Hematopoietic multipotent progenitor cell (in vitro differentiated cells): ENCODE measurements around the gene ALG9. TPM values are rescaled to one million over a fixed set of nuclear protein-coding genes. Genes with fewer than 3 reads are reported as not detected.
A peak's percentile ranks its signal among the peaks of the same experiment; 100 is the strongest.
"Not testable (repeated sequence)": the region's sequence is repeated elsewhere in the genome, so short reads cannot be mapped to it uniquely, and the experiment has no call there.

Experiments used
- DNase-seq, 3 donors: peaks; one replicate each; pipeline ENCODE4 v3.0.0-alpha.2; 2011 to 2015; ENCODE audit warnings: low read depth in 2 of 3, low spot score in 2 of 3
- total RNA-seq: library from RNA; depleted of rRNA; stranded (reverse); fragments of >200 nt; gene quantifications from one replicate; pipeline ENCODE4 v1.2.3, GENCODE V29; 2012

The ALG9 gene
- total RNA-seq, 1 donor = 27.7 TPM

DNA sequence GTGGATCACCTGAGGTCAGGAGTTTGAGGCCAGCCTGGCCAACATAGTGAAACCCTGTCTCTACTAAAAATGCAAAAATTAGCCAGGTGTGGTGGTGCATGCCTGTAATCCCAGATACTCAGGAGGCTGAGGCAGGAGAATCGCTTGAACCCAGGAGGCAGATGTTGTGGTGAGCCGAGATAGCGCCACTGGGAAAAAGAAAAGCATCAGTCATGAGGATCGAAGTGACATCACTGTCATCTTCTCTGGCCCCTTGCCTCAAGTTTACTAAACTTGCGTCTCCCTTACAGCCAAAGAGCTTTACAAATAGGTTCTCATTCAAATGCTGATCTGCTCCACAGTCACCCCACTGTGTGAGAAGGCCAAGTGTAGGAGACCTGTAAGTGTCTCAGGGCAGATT, 100.2 kb downstream of the ALG9 start:
- not testable (repeated sequence) for DNase-seq

DNA sequence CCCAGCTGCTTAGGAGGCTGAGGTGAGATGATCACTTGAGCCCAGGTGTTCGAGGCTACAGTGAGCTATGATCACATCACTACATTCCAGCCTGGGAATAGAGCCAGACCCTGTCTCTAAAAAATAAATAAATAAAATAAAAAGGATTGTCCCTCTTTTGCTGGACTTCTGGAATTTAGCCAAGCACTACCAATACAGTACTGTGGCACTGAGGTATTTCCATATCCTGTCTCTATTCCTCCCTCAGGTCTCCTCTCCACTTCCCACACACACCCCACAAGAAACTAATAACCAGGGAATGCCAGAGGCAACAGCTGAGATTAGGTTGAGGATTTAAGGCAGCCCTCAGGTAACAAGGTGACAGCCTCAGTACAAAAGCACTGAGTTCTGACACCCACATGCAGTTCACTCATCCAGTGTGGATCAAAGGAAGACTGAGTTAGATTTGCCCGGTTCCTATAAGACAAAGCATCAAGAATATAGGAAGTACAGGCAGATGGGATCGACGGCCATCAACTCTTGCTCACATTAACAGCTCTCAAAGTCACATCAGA, 100.7 kb downstream of the ALG9 start:
- DNase-seq = no peak

DNA sequence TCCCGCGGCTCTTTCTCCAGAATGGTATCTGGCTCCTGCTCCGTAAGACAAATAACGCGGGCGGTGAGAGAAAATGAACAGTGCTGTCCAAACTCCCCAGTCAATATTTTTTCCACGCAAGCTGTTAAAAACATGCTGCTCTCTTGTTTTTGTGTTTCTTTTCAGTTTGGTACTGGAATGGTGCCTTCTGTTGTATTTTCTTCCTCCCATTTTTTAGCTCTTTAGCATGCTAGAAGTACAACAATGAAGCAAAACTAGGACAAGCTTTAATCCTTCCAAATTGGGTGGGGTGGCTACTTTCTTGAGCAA, 104.6 kb downstream of the ALG9 start:
- peak in 1 of 3 donors; percentile 7 for DNase-seq

DNA sequence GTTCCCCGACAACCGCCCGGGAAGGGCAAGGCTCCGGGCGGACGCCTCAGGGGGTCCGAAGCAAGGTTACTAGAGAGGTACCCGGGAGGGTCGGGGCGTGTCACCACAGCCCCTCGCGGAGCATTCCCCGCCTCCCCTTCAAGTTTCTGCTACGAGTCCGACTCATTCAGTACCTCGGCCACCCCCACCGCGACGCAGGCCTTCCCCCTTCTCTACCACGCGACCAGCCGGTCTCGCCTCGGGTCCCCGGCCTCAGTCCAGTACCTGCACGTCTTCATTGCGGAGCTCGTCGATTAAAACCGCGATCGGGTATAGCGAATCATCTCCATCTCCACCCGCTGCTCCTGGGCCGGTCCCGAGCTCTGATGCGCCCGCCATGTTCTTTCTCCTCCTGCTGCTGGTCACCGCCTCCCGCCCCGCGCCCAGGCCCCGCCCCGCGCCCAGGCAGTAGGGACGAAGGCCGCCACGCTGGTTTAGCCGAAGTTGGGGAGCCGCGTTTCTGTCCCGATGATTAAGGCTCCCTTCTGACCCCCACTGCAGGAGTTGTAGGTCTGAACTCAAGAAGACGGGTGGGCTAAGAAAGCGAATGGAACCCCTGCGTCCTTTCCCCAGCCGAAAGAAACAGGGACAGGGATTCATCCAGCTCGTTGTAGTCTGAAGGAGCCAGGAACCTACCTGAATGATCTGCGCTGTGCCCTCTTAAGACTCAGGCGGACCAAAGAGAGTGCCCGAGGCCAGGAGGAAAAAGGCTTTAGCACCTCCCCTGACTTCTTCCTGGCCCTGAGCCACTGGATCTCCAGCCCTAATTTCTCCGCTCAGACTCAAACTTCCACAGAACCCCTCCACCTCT, 105.2 kb downstream of the ALG9 start, which contains the start of gene PPP2R1B:
PPP2R1B (minus strand) TSS at position 406 of the 850 bp plus-strand sequence; CDS start at position 378, 28 bp downstream.
- peak in 2 of 3 donors; percentile 67 to 74 for DNase-seq

DNA sequence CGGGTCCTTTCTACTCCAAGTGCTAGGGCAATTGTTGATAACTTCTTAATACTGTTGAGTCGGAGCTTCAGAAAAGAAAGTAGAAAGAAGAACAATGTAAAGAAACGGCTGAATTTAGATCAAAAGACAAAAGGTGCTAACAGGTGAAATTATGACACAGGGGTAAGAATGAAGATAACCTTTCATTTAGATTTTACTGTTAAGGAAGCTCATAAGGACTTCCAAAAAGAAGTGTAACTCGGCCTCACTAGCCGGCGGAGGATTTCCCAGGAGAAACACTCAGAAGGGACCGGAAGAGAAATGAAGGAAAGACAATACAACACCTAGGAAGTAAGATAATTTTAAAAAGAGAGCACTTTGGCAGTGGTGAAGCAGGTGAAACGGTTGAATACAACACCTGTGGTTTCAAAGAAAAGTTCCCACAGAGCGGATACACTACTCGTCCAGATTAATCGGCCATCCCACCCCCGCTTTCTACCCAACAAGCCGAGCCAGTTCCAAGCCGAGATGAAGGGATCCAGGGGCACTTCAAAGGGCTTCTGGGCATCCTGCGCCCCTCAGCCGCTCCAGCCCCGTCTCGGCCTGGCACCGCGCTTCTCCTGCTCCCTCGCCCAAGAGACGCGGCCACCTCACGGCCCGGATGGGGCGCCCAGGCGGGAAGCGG, 105.9 kb downstream of the ALG9 start:
- peak in 1 of 3 donors; percentile 2 for DNase-seq

DNA sequence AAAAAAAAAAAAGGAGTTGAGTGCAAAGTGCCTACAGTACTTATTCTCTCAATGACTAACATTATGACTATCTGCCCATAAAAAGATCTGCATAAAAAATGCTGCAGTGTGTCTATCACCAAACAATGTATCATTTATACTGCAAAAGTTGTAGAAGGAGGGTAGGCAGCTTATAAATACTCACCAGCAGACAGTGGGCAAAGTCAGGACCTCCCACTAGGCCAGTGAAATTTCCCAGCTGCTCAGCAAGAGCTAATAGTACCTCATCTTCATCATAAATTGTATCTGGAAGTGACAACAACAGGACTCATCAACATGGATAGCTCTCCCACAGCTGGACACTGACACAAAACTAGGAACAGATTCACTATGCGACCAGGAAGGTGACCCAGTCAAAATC, 106.8 kb downstream of the ALG9 start:
- DNase-seq = no peak

DNA sequence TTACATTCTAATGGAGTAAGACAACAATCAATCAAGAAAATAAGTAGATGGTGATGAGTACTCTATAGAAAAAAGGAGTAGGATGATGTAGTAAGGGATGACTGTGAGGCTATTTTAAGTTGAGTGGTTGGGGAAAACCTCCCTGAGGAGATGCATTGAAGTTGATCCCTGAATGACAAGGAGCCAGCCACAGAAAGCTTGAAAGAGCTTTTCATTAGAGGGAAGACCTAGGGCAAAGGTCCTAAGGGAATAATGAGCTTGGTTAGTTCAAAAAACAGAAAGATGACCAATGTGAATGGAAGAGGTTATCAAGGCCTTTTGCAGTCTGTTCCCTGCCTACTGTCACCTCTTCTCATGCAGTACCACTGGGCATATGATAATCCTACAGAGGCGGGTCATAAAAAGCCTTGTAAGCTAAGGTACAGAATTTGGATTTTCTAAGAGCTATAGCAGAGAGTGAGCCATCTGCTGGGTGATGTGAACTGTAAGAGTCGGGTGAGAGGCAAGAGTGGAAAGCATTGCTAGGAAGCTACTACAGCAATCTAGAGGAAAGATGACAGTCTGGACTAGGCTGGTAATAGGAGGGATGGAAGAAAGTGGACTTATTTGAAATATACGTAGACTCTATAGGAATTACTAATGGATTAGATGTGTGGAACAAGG, 108.3 kb downstream of the ALG9 start:
- no peak for DNase-seq

DNA sequence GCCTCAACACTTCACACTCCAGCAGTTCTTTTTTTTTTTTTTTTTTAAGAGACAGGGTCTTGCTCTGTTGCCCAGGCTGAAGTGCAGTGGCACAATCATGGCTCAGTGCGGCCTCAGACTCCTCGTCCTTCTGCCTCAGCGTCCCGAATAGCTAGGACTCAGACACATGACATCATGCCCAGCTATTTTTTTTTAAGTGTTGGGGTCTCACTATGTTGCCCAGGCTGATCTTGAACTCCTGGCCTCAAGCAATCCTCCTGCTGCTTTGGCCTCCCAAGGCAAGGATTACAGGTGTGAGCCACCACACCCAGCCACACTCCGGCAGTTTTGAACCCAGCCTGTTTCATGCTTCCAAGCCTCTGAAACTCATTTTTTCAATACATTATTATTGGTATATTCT, 108.9 kb downstream of the ALG9 start:
- no peak for DNase-seq

DNA sequence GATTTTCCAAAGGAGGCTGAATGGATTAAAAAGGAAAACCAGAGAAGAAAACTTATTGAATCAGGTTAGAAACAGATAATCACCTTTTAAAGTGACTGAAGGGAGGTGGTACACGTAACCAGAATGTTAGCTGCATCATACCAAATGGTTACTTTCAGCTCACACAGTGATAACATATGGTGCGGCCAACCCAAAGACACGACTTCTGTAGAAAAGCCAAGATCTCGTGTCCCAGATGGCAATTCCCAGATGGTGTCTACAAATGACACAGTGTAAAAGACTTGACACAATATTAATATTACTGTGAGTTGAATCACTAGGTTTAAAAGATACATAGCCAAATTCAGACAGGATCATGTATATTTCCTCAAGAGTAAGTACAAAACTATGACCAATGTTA, 110.3 kb downstream of the ALG9 start:
- DNase-seq = no peak

DNA sequence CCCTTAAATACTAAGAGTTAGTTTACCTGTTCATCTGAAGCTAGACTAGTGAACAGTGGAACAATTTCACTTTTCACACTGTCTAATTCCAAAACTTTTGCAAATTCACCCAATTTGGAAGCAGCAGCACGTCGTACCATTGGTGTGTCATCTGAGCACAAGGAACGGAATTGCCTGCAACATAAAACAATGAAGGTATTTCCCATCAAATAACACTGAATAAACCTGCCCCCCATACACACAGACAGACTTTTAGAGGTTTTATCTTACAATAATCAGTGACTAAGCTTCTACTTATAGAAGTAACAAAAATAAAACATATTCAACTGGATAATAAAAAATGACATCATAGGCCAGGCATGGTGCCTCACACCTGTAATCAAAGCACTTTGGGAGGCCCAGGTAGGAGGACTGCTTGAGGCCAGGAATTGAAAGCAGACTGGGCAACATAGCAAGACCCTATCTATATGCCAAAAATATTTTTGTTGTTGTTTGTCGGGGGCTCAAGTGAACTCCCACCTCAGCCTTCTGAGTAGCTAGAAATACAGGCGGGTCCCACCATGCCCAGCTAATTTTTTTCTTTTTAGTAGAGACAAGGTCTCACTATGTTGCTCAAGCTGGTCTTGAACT, 111.5 kb downstream of the ALG9 start:
- no peak for DNase-seq

DNA sequence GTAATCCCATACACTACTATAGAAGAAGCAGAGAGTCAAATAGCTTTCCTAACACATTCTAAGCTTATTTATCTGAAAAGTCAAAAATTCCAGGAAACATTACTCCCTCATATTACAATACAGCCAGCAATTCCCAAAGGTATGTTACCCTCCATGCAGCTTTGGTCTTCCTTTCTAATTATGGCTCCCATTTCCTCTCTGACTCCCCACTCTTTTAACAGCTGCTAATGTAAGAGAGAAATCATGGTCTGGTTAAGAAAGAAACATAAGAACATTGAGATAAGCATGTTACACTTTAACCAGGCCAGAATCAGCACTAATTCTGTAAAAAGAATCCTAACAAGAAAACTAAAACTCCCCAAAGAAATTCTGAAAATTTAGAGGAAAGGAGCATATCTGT, 112.0 kb downstream of the ALG9 start:
- DNase-seq = no peak

DNA sequence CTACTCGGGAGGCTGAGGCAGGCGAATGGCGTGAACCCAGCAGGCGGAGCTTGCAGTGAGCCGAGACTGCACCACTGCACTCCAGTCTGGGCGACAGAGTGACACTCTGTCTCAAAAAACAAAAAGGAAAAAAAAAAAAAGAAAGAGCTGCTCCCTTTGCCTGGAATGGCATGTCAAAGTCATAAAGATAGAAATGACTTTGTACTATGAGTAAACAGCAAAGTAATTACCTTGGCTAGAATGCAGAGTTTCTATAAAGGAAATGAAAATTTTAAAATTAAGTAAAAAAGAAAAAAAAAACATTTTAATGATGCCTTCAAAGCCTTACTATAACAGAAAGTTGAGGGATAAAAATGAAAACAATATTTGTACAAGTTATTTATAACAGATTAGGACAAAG, 115.3 kb downstream of the ALG9 start:
- no peak for DNase-seq

DNA sequence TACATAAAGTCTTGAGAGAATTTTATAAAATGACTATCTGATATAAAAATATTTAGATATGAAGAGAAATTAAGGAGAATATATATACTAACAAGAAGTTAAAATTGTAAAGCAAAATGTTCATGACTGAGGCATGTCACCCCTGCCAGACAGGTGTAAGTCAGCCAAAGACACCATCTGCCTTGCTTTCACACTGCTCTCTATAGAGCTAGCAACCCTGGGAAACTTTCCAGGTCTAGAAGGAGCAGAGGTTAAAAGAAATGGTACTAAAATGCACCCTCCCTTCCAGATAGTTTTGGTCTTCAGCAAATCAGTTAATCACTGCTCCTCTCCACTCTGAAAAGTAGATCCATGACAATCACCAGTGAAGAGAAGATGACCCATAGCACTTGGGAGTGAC, 121.7 kb downstream of the ALG9 start:
- no peak for DNase-seq

DNA sequence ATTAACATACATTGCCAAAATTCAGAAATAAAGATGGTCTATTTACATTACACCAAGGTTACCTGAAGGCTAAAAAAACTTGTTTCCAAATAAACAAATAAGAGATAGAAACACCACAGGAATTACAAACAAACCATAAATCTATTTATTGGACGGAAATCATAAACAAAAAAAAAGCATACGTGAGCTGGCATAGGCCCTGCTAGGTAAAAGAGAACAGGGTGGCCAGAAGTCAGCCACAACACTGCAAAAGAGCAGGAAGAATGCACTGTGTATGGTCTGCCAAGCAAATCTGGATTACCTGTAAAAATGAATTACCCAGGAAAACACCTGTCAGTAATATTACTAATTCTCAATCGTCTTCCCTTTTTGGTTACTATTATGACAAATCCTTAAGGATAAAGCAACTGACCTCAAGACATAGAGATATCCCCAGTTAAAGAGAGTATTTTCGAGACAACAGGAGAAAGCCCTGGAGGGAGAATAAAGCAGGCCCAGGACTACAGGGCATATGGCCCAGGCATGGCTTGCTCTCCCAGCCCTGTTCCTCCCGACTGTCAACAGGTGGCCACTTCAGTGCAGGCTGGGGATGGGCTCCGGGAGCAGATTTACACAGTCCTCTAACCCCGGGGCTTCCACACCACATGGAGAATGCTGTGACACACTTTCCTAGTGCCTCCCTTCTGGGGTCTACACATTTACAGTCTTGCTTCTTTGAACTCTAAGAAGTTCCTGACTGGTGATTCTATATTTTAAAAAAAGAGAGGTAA, 123.2 kb downstream of the ALG9 start:
- DNase-seq = no peak

DNA sequence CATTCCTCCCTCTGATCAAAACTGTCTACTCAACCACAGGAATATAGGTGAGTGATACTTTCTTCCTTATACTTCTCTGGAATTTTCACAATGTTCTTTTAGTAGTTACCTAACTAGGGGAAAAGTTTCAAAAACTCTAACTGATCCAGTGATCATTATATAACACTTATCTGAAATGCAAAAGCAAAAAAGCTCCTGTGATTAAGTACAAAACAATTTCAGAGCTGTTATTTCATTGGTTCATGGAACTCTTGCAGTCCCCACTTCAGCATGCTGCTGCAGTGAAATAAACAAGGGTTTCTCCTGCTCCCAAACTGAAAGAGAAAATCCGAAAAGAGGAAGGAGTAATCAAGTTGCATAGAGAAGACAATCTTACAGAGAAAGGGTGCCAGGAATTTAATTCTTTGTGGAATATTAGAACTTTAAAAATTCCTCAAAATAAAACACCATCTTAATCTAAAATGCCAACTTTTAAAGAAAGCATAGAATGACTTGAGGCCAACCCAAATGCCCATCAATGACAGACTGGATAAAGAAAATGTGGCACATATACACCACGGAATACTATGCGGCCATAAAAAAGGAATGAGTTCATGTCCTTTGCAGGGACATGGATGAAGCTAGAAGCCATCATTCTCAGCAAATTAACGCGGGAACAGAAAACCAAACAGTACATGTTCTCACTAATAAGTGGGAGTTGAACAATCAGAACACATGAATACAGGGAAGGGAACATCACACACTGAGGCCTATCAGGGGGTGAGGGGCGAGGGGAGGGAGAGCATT, 125.5 kb downstream of the ALG9 start:
- DNase-seq = no peak

DNA sequence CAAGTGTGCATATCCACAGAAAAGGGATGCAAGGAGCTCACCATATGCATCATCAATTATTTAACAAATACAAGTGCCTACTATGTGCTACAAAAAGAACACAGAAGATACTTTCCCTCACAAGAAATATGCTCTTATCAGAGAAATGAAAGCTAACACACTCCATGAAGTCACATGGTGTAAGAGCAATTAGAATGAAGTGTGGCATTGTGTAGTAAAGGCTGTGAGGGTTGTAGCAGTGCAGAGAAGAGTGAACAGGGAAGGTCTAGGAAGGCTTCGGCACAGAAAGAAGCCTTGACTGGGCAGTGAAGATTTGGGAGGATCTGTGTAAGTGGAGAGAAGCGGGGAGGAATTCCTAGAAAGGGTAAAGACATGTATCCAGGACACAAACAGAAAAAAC, 127.7 kb downstream of the ALG9 start:
- DNase-seq = no peak

DNA sequence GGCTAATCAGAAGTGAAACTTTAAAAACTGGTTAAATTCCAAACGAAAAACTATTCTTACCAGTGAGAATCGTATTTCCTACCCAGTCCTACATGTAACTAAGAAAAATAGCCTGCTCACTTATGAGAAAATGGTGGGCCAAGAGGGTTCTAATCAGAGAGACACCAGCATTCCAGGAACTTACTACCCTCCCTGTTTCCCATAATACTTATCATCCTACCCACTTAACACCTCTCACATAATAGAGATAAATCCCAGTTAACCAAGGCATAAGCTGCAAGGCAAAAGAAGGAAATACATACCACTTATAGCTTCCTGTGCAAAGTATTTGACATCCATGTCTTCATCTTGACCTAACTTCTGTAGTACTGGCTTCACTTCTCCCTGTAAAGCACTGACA, 129.6 kb downstream of the ALG9 start:
- DNase-seq = no peak

DNA sequence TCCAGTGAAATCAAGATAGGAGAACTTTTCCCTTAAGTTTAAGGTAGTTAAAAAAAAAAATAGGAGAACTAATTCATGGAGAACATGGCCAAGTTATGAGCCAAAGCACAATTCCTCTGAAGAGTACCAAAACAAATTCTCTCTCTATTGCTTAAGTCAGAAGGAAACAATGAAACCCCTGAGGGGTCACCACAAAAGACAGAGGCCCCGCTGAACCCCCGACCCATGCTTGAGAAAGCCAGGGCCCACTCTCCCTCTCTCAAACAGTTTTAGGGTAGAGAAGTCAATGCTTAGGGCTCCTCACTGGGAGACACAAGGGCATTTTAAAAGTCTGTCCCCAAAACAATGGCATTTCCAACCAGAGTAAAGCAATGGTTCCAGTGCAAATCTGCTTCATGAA, 132.1 kb downstream of the ALG9 start:
- DNase-seq = no peak

DNA sequence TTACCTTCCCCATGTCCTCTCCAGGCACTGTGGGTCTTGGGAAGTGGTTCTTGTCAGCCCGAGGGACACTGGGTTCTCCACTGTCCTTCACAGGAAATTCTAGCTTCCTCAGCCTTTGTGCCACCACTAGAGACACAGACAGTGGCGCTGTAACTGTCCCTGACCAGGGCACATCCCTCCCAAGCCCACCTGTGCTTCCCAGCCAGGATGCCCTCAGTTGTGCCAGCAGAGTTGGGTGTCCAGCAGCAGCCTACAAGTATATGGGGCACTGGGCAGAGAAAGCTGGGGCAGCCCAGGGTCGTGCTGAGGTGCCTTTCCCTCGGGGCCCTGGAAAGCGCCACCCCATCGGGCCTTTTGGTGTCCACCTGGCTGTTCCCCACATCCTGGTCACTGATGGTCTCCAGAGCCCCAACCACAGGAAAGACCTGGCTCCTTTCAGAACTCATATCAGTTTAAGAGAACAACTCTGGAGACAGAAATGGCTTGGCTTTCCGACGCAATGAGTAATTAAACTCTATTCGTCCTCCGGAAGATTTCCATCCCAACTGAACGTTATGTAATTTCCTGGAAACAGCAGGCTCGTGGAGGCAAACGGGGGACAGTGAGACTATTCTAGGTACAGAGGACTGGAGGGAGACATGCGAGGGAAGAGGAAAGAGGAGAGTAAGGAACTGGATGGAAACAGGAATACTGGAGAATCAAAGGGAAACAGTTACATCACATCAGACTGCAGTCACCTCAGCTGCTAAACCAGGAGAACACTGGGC, 133.8 kb downstream of the ALG9 start:
- DNase-seq = no peak
